Stimulated activated CD4-positive, alpha-beta T cell treated with anti-CD3 and anti-CD28 coated beads, Interleukin-15, amount 100 ng/mL, for 48 hours (primary cell): ENCODE data around the gene AQP2.
"Not testable (repeated sequence)": the region's sequence is repeated elsewhere in the genome, so short reads cannot be mapped to it uniquely, and the experiment has no call there.

Experiments
- DNase-seq, 2 donors: peaks; one replicate each; pipeline ENCODE4 v3.0.0-alpha.2; 2020; ENCODE audit warnings: low read depth in 2 of 2

Gene AQP2

GRCh38 chr12:49987625-49988303 lies 37.2 kb downstream of the AQP2 start:
- DNase-seq, result no peak

DNA sequence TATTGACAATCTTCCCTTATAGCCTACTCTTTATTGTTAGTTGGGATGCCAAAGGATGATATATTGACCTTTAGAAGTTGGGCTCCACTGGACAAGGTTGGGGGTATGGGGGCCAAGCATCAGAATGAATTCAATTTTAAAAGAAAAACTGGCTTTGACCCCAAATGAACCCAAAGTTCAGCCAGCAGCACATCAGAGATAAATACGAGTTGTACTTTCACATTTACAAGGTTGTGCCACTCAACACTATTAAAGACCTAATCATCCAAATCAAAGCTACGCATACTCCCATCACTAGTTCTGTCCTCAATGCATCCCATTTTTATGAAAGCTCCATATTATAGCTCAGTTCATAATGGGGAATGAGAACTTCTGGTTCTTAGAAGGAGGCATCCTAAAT lies 38.9 kb downstream of the AQP2 start:
- not testable (repeated sequence) for DNase-seq

- DNase-seq, result no peak
These were observed 39.7 kb downstream of the AQP2 start for GRCh38 chr12:49990273-49990672.

DNA sequence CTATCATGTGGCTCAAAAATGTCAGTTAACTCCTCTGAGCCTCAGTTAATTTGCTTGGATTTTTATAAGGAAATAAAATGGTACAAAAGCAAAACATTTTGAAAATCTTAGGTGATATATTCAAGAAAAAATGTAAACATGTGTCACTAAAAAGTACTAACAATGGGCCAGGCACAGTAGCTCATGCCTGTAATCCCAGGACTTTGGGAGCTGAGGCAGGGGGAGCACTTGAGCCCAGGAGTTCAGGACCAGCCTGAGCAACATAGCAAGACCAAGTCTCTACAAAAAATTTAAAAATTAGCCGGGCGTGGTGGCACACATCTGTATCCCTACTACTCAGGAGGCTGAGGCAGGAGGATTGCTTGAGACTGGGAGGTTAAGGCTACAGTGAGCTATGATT lies 47.9 kb downstream of the AQP2 start:
- DNase-seq, result no peak

GRCh38 chr12:50003595-50003994 lies 53.1 kb downstream of the AQP2 start:
- no peak for DNase-seq

DNA sequence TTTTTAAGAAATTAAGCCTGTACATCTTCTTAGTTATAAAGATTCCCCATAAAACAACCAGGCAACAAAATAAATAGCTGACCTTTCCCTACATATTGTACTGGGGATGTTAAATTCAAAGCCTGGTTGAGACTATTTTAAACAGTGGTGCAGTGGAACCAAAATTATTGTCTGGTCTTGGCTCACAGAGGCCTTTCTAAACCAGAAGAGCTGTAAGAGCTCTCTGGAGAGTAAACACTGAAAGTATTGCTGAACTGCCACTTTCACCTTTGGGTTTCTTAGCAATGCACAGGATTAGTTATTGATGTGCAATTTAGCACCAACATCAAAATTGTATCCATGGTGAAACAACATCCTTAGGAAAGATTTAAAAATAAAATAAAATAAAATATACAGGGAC lies 54.2 kb downstream of the AQP2 start:
- DNase-seq, result no peak

DNA sequence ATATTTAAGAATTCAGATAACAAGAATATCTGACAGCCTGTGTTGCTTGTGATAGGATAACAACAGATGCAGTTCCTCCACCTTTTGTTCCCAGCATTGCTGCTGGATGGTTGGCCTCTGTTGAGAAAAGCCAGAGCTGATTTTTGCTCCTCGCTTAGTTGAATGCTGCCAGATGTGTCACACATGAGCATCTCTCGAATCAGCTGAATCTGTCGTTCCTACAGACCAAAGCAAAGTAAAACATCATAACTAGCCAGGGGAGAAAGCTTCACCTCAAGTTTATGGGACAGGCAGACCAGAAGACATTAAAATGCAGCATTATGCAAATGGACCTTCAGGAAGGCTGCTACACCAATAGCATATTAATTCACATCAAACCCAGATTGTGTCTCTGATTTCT lies 54.6 kb downstream of the AQP2 start:
- no peak for DNase-seq

- DNase-seq, result no peak
These were observed 55.7 kb downstream of the AQP2 start for GRCh38 chr12:50006280-50006679.

- no peak for DNase-seq
These were observed 56.4 kb downstream of the AQP2 start for GRCh38 chr12:50006754-50007442.
